Ovary (tissue), 9 donors: ENCODE measurements around the gene DLK2. TPM values are rescaled to one million over a fixed set of nuclear protein-coding genes. Genes with fewer than 3 reads are reported as not detected.

Experiments
- DNase-seq, 5 donors: peaks; one replicate each; pipeline ENCODE4 v3.0.0-alpha.2; 2019 to 2020
- H3K27ac ChIP-seq, 2 donors: fragments of 200-600 bp; one replicate each; pipeline versions ENCODE4 v1.5.1 to v1.8.0; 2019 to 2022
- H3K27me3 ChIP-seq: fragments of 200-600 bp; one replicate; pipeline ENCODE4 v1.8.0; 2022
- H3K36me3 ChIP-seq: fragments of 200-600 bp; sonication (generic); one replicate; pipeline ENCODE4 v1.5.1; 2019
- H3K4me1 ChIP-seq: one replicate; pipeline ENCODE4 v1.8.1; 2013; ENCODE audit warnings: mild to moderate bottlenecking, moderate library complexity; ENCODE audit not compliant: insufficient read depth
- H3K4me3 ChIP-seq: fragments of 200-600 bp; sonication (generic); one replicate; pipeline ENCODE4 v1.5.1; 2017
- H3K9me3 ChIP-seq, 2 donors: fragments of 200-600 bp in 1 of 2; sonication (generic) in 1 of 2; one replicate each; pipeline versions ENCODE4 v1.5.1 to v1.8.1; 2013 to 2019; ENCODE audit warnings: mild to moderate bottlenecking in 1 of 2, moderate library complexity in 1 of 2
- EP300 ChIP-seq: sonication (generic); formaldehyde crosslinking; IDR thresholded peaks from one replicate; pipeline ENCODE4 v1.6.1; 2017; ENCODE audit warnings: antibody characterized with exemption
- POLR2A ChIP-seq: fragments of 450-650 bp; IDR thresholded peaks from one replicate; pipeline ENCODE4 v1.6.1; 2017; ENCODE audit warnings: antibody characterized with exemption, mild to moderate bottlenecking, moderate library complexity
- WGBS, 3 donors: extraction: QIAGEN DNeasy Blood & Tissue Kit in 1 of 3; methylation state at CpG; one replicate each; pipeline versions ENCODE4 v1.1.5 to v1.1.7; 2013 to 2017; 5-methylcytosine and 5-hydroxymethylcytosine counted together
- intact Hi-C, 4 donors: fragments of 100-400 bp; cut with DNase I; formaldehyde crosslinking; loops; one replicate each; pipeline versions ENCODE4 v1.11.0 to v1.15.1; 2022 to 2023
- polyA plus RNA-seq, 2 donors: library from polyadenylated mRNA; stranded (reverse); fragments of 200-250 nt in 1 of 2; fragments of 350-450 nt in 1 of 2; fragmentation: Illumina TruSeq in 1 of 2; extraction: RNeasy Lipid Tissue Mini Kit (QIAGEN cat#74804) in 1 of 2; gene quantifications; one replicate each; pipeline ENCODE4 v1.2.3, GENCODE V29; 2013 to 2014
- total RNA-seq, 7 donors: library from RNA; depleted of rRNA in 2 of 7; stranded (reverse); fragments of >200 nt in 2 of 7; fragmentation: NEBNext Ultra II Directional in 3 of 7; extraction: Animal tissue kit (Norgen Biotek cat#: 25700) in 3 of 7; gene quantifications; one replicate each; pipeline versions ENCODE4 v1.1.0 to v1.2.4, GENCODE V29; 2016 to 2023
- TF ChIP-seq, protein P1 (sequence below), 3 donors: fragments of 450-650 bp in 2 of 3; fragments of 200-600 bp in 1 of 3; IDR thresholded peaks; one replicate each; pipeline versions ENCODE4 v1.5.1 to v1.8.0; 2016 to 2022; ENCODE audit warnings: antibody characterized with exemption in 3 of 3, mild to moderate bottlenecking in 1 of 3
- donor health status: DM: no; HTN: no; CAD: no; lungs with moderate emphysema.
- donor health status: DM: no; HTN: no; CAD: no.
- donor health status: Bipolar disorder and iron deficiency.
- donor health status: DM: yes; HTN: yes; CAD: no.
- donor health status: DM: no; HTN: no; CAD: no.
- donor health status: DM: yes; HTN: yes; CAD: no.

The DLK2 gene
- total and polyA plus RNA-seq, 9 donors = 0.18 to 6.0 (median 0.92) TPM

DNA sequence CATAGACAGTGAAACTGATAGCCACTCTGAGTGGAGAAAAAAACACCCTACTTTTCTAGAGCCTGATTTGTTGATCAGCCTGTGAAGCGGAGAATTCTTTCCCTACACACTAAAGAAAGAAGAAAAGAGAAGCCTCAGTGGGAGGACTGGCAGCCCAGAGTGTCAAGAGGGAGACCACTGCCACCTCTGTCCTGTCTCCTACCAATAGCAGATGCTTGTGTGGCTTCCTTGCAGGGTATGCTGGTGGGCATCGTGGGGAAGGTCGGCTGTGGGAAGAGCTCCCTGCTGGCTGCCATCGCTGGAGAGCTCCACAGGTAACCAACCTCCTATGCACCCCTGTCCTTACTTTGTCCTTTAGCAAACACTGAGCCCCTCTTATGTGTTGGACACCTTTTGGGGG, 17.6 kb downstream of the DLK2 start:
- no peaks in the 10 kb centered on the region for H3K36me3 ChIP-seq

DNA sequence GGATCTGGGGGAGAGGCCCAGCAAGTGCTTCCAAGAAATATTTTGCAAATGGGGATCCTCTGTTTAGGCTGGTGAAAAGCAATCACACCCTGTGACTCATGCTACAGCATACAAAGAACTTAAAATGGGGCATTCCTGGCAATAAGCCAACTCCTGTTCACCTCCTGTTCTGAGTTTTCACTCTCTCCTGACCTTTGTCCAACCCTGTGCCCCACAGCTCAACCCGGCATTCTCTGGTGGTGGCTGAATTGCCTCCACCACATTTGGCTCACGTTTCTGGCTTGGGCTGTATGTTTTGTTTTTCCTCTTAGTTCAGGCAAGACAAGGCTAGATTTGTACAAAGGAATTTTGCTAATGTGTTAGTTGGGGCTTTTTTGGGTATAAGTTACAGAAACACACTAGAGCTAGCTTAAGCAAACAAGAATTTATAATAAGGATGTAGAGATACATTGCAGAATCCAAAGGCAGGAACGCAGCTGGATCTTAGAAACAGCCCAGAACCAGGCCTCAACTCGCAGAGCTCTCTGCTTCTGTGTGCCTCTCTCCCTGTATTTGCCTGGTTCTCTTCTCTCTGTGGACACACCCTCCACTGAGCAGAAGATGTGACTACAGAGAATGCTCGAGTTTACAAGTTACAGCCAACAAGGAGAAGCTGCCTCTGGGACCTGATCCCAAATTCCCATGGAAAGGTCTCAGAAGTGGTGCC, 18.6 kb downstream of the DLK2 start:
- H3K9me3 ChIP-seq = no peaks in the 10 kb centered on the region
- intact Hi-C loops = no loop called here

More for the DNA sequence above, 17.6 kb downstream of the DLK2 start:
- WGBS, 3 donors = 59 to 70% (median 63%) methylated on average over 4 of the region's 4 CpGs
- TF ChIP-seq, protein P1, sequence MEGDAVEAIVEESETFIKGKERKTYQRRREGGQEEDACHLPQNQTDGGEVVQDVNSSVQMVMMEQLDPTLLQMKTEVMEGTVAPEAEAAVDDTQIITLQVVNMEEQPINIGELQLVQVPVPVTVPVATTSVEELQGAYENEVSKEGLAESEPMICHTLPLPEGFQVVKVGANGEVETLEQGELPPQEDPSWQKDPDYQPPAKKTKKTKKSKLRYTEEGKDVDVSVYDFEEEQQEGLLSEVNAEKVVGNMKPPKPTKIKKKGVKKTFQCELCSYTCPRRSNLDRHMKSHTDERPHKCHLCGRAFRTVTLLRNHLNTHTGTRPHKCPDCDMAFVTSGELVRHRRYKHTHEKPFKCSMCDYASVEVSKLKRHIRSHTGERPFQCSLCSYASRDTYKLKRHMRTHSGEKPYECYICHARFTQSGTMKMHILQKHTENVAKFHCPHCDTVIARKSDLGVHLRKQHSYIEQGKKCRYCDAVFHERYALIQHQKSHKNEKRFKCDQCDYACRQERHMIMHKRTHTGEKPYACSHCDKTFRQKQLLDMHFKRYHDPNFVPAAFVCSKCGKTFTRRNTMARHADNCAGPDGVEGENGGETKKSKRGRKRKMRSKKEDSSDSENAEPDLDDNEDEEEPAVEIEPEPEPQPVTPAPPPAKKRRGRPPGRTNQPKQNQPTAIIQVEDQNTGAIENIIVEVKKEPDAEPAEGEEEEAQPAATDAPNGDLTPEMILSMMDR (IDR thresholded peaks at IDR 0.05) = no peak
- no peak for TF ChIP-seq POLR2A
- TF ChIP-seq EP300 = no peak
- no peaks in the 10 kb centered on the region for H3K9me3 ChIP-seq
- no peaks in the 10 kb centered on the region for H3K27me3 ChIP-seq
- H3K4me3 ChIP-seq = no peak overlapping the region
- no peak for DNase-seq
- peak overlapping the region in 1 of 2 donors; percentile 65 for H3K27ac ChIP-seq
- peaks cover 22% of the 10 kb centered on the region for H3K4me1 ChIP-seq
- intact Hi-C loops = no loop called here

DNA sequence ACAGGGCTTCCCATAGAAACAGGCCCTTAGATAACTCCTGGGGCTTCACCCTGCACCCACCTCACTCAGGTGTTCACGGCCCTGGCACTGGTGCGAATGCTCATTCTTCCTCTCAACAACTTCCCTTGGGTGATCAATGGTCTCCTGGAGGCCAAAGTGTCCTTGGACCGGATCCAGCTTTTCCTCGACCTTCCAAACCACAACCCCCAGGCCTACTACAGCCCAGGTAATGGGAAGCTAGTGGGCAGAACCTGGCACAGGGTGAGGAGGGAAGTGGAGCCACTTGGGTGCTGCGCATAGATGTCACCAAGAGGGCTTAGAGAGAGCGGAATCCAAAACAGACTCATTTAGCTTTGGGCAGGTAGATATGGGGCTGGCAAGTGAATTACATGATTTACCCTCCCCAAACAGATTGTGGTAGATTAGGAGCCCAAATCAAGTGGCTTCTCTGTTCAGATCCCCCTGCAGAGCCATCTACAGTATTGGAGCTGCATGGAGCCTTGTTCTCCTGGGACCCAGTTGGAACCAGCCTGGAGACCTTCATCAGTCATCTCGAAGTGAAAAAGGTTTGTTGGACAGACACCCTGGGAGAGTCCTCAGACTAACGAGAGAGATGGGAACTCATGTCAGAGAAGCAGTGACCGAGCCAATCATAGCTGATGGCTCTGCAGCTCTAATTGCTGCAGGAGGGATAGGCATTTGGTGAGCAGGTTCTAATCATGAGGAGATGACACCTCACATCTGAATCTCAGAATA, 19.5 kb downstream of the DLK2 start:
- H3K36me3 ChIP-seq = no peaks in the 10 kb centered on the region
- DNase-seq = no peak
- intact Hi-C loops = no loop called here

More for the DNA sequence above, 18.6 kb downstream of the DLK2 start:
- TF ChIP-seq, protein P1 (IDR thresholded peaks at IDR 0.05) = no peak
- TF ChIP-seq POLR2A = no peak
- no peak for TF ChIP-seq EP300
- DNase-seq = peak; percentile 68 to 86 (median 76)
- 3 to 11% (median 6%) methylated on average over 5 of the region's 5 CpGs for WGBS, 3 donors
- H3K27ac ChIP-seq = peak overlapping the region; percentile 4 to 65
- peaks cover 22% of the 10 kb centered on the region for H3K4me1 ChIP-seq
- H3K4me3 ChIP-seq = no peak overlapping the region
- no peaks in the 10 kb centered on the region for H3K36me3 ChIP-seq
- no peaks in the 10 kb centered on the region for H3K27me3 ChIP-seq

DNA sequence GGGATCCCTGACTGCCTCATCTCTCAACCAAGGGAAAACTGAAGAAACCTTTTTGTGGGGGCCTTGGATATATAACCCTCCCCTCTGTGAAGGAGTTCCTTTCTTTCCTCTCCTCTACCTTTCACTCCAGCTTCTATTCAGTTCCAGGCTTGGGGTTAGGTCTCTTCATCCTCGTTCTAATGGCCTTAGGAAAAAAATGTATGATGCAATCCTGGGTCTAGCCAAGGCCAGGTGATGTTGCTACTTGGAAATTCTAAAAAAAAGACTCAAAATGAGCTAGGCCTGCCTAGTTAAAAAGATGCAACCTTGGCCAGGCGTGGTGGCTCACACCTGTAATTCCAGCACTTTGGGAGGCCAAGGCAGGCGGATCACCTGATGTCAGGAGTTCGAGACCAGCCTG, 20.4 kb downstream of the DLK2 start:
- Histone ChIP-seq H3K4me3 (no peak overlapping the region), H3K9me3 (no peaks in the 10 kb centered on the region), H3K36me3 (no peaks in the 10 kb centered on the region), H3K4me1 (peaks cover 22% of the 10 kb centered on the region), H3K27me3 (no peaks in the 10 kb centered on the region), H3K27ac (no peak overlapping the region)
- intact Hi-C loops = no loop called here
- no peak for DNase-seq
- WGBS, 3 donors = 84 to 91% (median 85%) methylated on average over 4 of the region's 4 CpGs
- TF ChIP-seq, protein P1 (IDR thresholded peaks at IDR 0.05) = no peak
- TF ChIP-seq EP300 (no peak), POLR2A (no peak)

More for the DNA sequence above, 19.5 kb downstream of the DLK2 start:
- Histone ChIP-seq H3K27ac (peak overlapping the region in 1 of 2 donors; percentile 65), H3K27me3 (no peaks in the 10 kb centered on the region), H3K4me1 (peaks cover 22% of the 10 kb centered on the region), H3K4me3 (no peak overlapping the region), H3K9me3 (no peaks in the 10 kb centered on the region)
- TF ChIP-seq, protein P1 (IDR thresholded peaks at IDR 0.05) = no peak
- TF ChIP-seq EP300 = no peak
- no peak for TF ChIP-seq POLR2A
- WGBS, 3 donors = 70 to 77% (median 76%) methylated on average over 9 of the region's 9 CpGs
